ENCODE results near the gene AFG3L2. TPM values are rescaled to one million over a fixed set of nuclear protein-coding genes. Genes with fewer than 3 reads are reported as not detected.
A peak's percentile ranks its signal among the peaks of the same experiment; 100 is the strongest.

AFG3L2 gene
- total RNA-seq, 1 donor from 2014 or later = 66.8 TPM

GRCh38 chr18:12326711-12327460, 50.1 kb downstream of the AFG3L2 start:
- Mint-ChIP-seq H3K4me1 (ENCODE audit: low read depth) (peaks cover 15% of the 10 kb centered on the region), H3K27ac (peak overlapping the region; percentile 48), H3K36me3 (ENCODE audit: low read depth) (peaks cover 30% of the 10 kb centered on the region), H3K9me3 (no peaks in the 10 kb centered on the region), H3K4me3 (no peak overlapping the region), H3K27me3 (ENCODE audit: insufficient read depth) (no peaks in the 10 kb centered on the region)
- no peak for DNase-seq (ENCODE audit: low spot score)
- intact Hi-C loops (cut with micrococcal nuclease) = no loop called here

- DNase-seq (ENCODE audit: low spot score) = no peak
- H3K9me3 Mint-ChIP-seq = no peaks in the 10 kb centered on the region
- H3K27me3 Mint-ChIP-seq (ENCODE audit: insufficient read depth) = no peaks in the 10 kb centered on the region
- peaks cover 15% of the 10 kb centered on the region for H3K4me1 Mint-ChIP-seq (ENCODE audit: low read depth)
- H3K27ac Mint-ChIP-seq = no peak overlapping the region
- intact Hi-C loops (cut with micrococcal nuclease) = no loop called here
- H3K4me3 Mint-ChIP-seq = no peak overlapping the region
- peaks cover 36% of the 10 kb centered on the region for H3K36me3 Mint-ChIP-seq (ENCODE audit: low read depth)
These were observed 51.2 kb downstream of the AFG3L2 start for GRCh38 chr18:12325726-12326245.

- no peaks in the 10 kb centered on the region for H3K27me3 Mint-ChIP-seq (ENCODE audit: insufficient read depth)
- peaks cover 36% of the 10 kb centered on the region for H3K36me3 Mint-ChIP-seq (ENCODE audit: low read depth)
- intact Hi-C loops (cut with micrococcal nuclease) = no loop called here
- peaks cover 15% of the 10 kb centered on the region for H3K4me1 Mint-ChIP-seq (ENCODE audit: low read depth)
- DNase-seq (ENCODE audit: low spot score) = no peak
- H3K9me3 Mint-ChIP-seq = no peaks in the 10 kb centered on the region
- H3K4me3 Mint-ChIP-seq = no peak overlapping the region
- no peak overlapping the region for H3K27ac Mint-ChIP-seq
These were observed 51.9 kb downstream of the AFG3L2 start for GRCh38 chr18:12324991-12325725.

- H3K27me3 Mint-ChIP-seq (ENCODE audit: insufficient read depth) = no peaks in the 10 kb centered on the region
- H3K36me3 Mint-ChIP-seq (ENCODE audit: low read depth) = peaks cover 16% of the 10 kb centered on the region
- H3K27ac Mint-ChIP-seq = no peak overlapping the region
- H3K9me3 Mint-ChIP-seq = no peaks in the 10 kb centered on the region
- intact Hi-C loops (cut with micrococcal nuclease) = no loop called here
- DNase-seq (ENCODE audit: low spot score) = no peak
- H3K4me1 Mint-ChIP-seq (ENCODE audit: low read depth) = no peaks in the 10 kb centered on the region
- no peak overlapping the region for H3K4me3 Mint-ChIP-seq
These were observed 55.7 kb downstream of the AFG3L2 start for GRCh38 chr18:12321333-12321732.

- H3K9me3 Mint-ChIP-seq = no peaks in the 10 kb centered on the region
- H3K4me3 Mint-ChIP-seq = no peak overlapping the region
- intact Hi-C loops (cut with micrococcal nuclease) = no loop called here
- H3K36me3 Mint-ChIP-seq (ENCODE audit: low read depth) = peaks cover 6% of the 10 kb centered on the region
- no peaks in the 10 kb centered on the region for H3K4me1 Mint-ChIP-seq (ENCODE audit: low read depth)
- no peaks in the 10 kb centered on the region for H3K27me3 Mint-ChIP-seq (ENCODE audit: insufficient read depth)
- H3K27ac Mint-ChIP-seq = no peak overlapping the region
- no peak for DNase-seq (ENCODE audit: low spot score)
These were observed 58.2 kb downstream of the AFG3L2 start for GRCh38 chr18:12318857-12319256.

GRCh38 chr18:12318334-12318697, 58.7 kb downstream of the AFG3L2 start:
- H3K4me3 Mint-ChIP-seq = no peak overlapping the region
- no peak overlapping the region for H3K27ac Mint-ChIP-seq
- intact Hi-C loops (cut with micrococcal nuclease) = no loop called here
- H3K9me3 Mint-ChIP-seq = peaks cover 5% of the 10 kb centered on the region
- H3K36me3 Mint-ChIP-seq (ENCODE audit: low read depth) = peaks cover 12% of the 10 kb centered on the region
- DNase-seq (ENCODE audit: low spot score) = no peak
- no peaks in the 10 kb centered on the region for H3K27me3 Mint-ChIP-seq (ENCODE audit: insufficient read depth)
- no peaks in the 10 kb centered on the region for H3K4me1 Mint-ChIP-seq (ENCODE audit: low read depth)

- no peak overlapping the region for H3K4me3 Mint-ChIP-seq
- peaks cover 16% of the 10 kb centered on the region for H3K36me3 Mint-ChIP-seq (ENCODE audit: low read depth)
- intact Hi-C loops (cut with micrococcal nuclease) = no loop called here
- no peaks in the 10 kb centered on the region for H3K27me3 Mint-ChIP-seq (ENCODE audit: insufficient read depth)
- no peak overlapping the region for H3K27ac Mint-ChIP-seq
- H3K9me3 Mint-ChIP-seq = peaks cover 8% of the 10 kb centered on the region
- DNase-seq (ENCODE audit: low spot score) = no peak
- H3K4me1 Mint-ChIP-seq (ENCODE audit: low read depth) = no peaks in the 10 kb centered on the region
These were observed 59.2 kb downstream of the AFG3L2 start for GRCh38 chr18:12317664-12318333.

GRCh38 chr18:12315911-12316310, 61.1 kb downstream of the AFG3L2 start:
- no peaks in the 10 kb centered on the region for H3K4me1 Mint-ChIP-seq (ENCODE audit: low read depth)
- DNase-seq (ENCODE audit: low spot score) = no peak
- no peak overlapping the region for H3K27ac Mint-ChIP-seq
- H3K4me3 Mint-ChIP-seq = no peak overlapping the region
- no peaks in the 10 kb centered on the region for H3K27me3 Mint-ChIP-seq (ENCODE audit: insufficient read depth)
- intact Hi-C loops (cut with micrococcal nuclease) = no loop called here
- H3K9me3 Mint-ChIP-seq = peaks cover 15% of the 10 kb centered on the region
- peaks cover 19% of the 10 kb centered on the region for H3K36me3 Mint-ChIP-seq (ENCODE audit: low read depth)

- no peak for DNase-seq (ENCODE audit: low spot score)
- Mint-ChIP-seq H3K27ac (no peak overlapping the region), H3K27me3 (ENCODE audit: insufficient read depth) (no peaks in the 10 kb centered on the region), H3K4me3 (no peak overlapping the region), H3K4me1 (ENCODE audit: low read depth) (no peaks in the 10 kb centered on the region), H3K9me3 (peaks cover 15% of the 10 kb centered on the region), H3K36me3 (ENCODE audit: low read depth) (peaks cover 21% of the 10 kb centered on the region)
- intact Hi-C loops (cut with micrococcal nuclease) = no loop called here
These were observed 61.5 kb downstream of the AFG3L2 start for GRCh38 chr18:12315490-12315889.

- Mint-ChIP-seq H3K27me3 (ENCODE audit: insufficient read depth) (peaks cover 1% of the 10 kb centered on the region), H3K4me3 (no peak overlapping the region), H3K9me3 (peaks cover 15% of the 10 kb centered on the region), H3K36me3 (ENCODE audit: low read depth) (peaks cover 23% of the 10 kb centered on the region), H3K27ac (no peak overlapping the region), H3K4me1 (ENCODE audit: low read depth) (peaks cover under 1% of the 10 kb centered on the region)
- intact Hi-C loops (cut with micrococcal nuclease) = no loop called here
- DNase-seq (ENCODE audit: low spot score) = no peak
These were observed 62.3 kb downstream of the AFG3L2 start for GRCh38 chr18:12314591-12315305.

- no peak for DNase-seq (ENCODE audit: low spot score)
- Mint-ChIP-seq H3K4me1 (ENCODE audit: low read depth) (peaks cover 7% of the 10 kb centered on the region), H3K27ac (no peak overlapping the region), H3K27me3 (ENCODE audit: insufficient read depth) (peaks cover 6% of the 10 kb centered on the region), H3K36me3 (ENCODE audit: low read depth) (peaks cover 27% of the 10 kb centered on the region), H3K4me3 (no peak overlapping the region), H3K9me3 (peaks cover 15% of the 10 kb centered on the region)
- intact Hi-C loops (cut with micrococcal nuclease) = no loop called here
These were observed 63.3 kb downstream of the AFG3L2 start for GRCh38 chr18:12313530-12314245.

GRCh38 chr18:12312976-12313375, 64.1 kb downstream of the AFG3L2 start:
- H3K27ac Mint-ChIP-seq = no peak overlapping the region
- no peak overlapping the region for H3K4me3 Mint-ChIP-seq
- no peak for DNase-seq (ENCODE audit: low spot score)
- H3K9me3 Mint-ChIP-seq = peaks cover 15% of the 10 kb centered on the region
- peaks cover 7% of the 10 kb centered on the region for H3K4me1 Mint-ChIP-seq (ENCODE audit: low read depth)
- H3K36me3 Mint-ChIP-seq (ENCODE audit: low read depth) = peaks cover 27% of the 10 kb centered on the region
- intact Hi-C loops (cut with micrococcal nuclease) = no loop called here
- peaks cover 8% of the 10 kb centered on the region for H3K27me3 Mint-ChIP-seq (ENCODE audit: insufficient read depth)
